T follicular helper cell (primary cell): ENCODE data around the gene UBE2D2.

ENCODE experiments used
- DNase-seq: peaks from one replicate; pipeline ENCODE4 v3.0.0-alpha.2; 2020; ENCODE audit warnings: low read depth

The UBE2D2 gene

DNA sequence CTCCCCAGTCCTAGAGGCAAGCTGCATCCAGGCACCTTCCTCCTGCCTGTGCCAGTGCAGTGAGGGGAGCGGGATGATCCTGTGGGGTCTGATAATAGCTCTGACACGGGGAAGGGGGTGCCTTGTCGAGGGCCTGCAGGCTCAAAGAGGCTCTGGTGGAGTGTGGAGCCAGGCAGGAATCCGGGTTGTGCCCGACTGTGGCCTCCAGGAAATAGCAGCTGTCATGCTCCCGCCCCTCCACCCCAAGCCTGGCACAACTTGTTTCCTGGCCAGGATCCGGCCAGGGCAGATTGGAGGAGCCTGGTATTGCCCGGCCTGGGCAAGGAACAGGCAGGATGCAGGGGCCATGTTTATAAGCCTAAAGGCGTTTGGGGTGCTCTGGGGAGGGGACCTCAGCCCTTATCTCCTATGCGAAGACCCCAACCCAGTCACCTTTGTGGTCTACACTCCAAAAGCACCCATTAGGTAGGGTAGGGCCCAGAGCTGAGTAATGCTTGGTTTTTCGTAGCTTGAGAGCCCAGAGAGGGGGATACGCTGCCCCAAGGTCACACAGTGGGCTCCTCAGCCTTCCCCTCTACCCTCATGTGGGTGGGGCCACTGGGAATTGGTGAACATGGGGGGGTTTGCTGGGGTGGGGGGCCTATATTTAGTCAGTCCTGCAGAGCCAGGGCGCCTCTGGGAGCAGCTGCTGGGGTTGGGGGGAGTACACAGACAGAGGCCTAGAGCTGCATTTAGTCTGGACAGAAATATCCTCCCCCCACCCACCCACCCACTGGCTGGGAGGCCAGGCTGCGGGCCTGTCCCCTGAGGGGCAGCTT lies 99.2 kb downstream of the UBE2D2 start:
- no peak for DNase-seq

DNA sequence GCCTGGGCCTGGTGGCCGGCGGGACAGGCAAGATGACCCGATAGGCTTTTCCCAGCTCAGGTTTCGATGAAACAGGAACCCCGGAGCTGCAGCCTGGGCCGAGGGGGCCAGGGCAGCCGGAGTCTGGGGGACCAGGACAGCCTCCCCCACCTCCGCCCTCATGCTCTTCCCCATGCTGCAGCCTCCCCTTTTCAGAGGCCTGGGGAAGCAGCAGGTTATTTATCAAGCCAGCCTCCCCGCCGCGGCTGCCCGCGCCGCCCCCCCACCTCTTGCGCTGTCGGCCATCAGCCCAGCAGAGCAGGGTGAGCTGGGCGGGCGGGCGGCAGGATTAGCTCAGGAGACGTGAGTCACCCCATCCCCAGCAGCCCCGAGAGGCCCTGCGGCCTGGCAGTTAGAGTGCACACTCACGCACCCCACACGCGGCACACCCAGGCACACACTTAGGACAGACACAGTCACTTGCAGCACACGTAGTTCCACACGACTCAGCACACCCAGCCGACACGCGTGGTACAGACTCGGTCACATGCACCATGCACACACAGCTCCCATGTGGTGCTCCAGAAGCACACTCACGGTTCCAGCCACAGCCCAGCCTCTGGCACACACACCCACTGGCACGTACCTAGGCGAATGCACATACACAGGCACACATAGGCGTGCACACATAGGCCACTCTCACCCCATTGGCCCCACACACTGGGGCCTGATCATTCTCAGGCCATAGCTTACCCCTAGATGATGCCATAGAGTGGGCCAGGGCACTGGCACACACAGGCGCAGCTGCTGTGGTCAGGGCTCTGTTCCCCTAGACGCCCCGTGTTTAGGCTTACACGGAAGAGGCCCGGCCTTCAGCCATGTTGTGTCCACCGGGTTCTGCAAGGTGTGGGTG lies 100.0 kb downstream of the UBE2D2 start:
- no peak for DNase-seq

GRCh38 chr5:139662617-139663016 lies 101.5 kb downstream of the UBE2D2 start:
- DNase-seq, result no peak

DNA sequence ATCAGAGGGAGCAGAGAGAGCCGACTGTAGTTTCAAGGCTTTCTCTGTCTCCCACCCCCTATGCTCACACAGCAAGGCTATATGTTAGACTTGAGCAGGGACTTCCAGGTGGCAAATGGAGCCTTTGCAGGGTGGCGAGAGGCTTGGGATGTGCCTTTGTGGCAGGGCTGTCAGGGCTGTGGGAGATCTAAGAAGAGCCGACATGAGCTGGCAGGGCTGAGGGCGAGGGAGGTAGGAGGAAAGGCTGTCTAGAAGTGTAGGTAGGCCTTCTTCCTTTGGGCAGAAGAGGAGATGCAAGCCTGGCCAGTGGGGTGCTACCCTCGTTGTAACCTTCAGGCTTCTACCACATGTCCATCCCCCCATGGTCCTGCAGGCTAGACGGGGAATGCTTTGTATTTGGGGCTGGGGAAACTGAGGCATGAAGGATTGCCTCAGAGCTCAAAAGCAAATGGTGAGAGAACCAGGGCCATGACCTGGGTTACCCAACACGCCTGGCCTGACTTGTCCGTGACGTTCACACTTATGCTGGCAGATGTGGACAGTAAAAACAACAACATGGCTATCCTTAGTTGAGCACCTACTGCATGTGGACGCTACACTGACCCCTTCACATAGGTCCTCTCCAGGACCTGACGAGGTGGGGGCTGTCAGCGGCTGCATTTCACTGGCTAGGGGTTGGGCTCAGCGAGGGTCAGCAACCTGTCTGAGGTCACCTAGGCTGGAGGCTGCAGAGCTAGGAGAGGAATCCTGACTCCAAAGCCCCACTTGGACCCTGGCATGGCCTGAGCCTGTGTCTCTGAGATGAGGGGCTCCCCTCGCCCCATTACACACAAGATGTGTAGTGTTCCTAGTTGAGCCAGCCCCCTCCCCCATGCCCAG lies 102.3 kb downstream of the UBE2D2 start:
- DNase-seq, result no peak

DNA sequence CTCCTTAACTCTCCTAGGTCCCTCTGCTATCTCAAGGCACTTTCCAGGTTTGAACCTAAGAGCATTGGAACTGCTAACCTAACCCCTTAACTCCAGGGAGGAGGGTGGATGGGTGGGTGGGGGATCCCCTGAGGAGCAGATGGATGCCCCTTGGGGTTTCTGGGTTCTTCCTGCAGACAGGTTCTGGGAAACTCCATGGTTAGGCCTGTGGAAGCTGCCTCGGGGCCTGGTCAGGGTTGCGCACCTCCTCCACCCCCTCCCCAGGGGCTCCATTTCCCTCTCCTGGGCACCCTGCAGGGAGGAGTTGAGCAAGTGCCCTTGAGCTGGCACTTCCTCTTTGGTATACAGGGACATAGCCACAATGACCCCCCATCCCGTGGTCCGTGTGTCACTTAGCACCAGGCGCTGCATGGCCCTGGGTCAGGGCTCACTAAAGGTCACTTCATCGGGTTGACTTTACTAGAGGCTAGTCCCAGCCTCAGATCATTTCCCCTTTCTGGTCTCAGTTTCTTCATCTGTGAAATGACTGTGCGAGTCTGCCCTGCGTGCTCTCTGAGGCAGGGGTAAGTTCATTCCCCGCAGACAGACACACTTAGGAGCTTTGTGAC lies 103.1 kb downstream of the UBE2D2 start:
- DNase-seq, result no peak

DNA sequence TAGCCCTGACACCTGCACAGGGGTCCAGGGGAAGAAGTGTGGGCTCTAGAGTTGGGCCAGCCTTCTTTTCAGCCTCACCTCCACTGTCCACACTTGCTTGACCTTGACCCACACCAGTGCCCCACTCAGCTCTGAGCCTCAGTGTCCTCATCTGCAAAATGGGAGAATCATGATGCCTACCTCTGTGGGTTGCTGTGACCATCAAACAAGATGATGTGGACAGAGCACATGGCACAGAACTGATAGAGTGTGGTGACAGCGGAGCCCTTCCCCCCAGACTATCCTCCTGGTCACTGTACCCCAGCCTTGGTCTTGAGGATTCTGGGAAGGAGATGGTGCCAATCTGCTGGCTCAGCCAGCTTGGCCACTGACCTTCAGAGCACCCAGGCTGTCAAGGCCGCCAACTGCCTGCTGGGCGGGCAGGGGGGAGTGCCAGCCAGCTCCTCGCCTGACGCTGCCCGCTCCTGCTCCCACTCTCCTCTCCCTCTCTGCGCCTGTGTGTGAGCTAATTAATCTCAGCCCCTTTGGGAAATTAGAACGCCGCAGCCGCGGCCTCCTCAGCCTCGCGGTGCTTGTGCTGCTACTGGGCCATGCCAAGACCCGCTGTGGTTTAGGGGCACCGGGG lies 103.7 kb downstream of the UBE2D2 start:
- no peak for DNase-seq

DNA sequence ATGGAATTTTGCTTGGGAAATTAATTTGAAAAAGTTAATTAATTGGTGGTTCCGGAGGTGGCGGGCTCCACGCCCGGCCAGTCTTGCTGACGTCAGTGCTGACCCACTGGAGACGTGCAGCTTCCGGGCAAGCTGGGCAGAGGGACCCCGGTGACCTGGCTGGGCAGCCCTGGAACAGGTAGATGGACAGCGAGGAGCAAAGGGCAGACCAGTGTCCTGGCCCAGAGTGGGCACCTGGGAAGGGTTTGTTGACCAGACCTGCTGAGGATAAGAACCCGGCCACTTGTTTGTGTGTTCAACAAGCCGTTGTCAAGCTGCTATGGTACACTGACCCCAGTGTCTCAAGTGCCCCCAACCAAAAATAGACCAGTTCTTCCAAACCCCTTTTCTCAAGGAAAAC lies 104.5 kb downstream of the UBE2D2 start:
- no peak for DNase-seq

GRCh38 chr5:139666551-139666950 lies 105.4 kb downstream of the UBE2D2 start:
- no peak for DNase-seq

DNA sequence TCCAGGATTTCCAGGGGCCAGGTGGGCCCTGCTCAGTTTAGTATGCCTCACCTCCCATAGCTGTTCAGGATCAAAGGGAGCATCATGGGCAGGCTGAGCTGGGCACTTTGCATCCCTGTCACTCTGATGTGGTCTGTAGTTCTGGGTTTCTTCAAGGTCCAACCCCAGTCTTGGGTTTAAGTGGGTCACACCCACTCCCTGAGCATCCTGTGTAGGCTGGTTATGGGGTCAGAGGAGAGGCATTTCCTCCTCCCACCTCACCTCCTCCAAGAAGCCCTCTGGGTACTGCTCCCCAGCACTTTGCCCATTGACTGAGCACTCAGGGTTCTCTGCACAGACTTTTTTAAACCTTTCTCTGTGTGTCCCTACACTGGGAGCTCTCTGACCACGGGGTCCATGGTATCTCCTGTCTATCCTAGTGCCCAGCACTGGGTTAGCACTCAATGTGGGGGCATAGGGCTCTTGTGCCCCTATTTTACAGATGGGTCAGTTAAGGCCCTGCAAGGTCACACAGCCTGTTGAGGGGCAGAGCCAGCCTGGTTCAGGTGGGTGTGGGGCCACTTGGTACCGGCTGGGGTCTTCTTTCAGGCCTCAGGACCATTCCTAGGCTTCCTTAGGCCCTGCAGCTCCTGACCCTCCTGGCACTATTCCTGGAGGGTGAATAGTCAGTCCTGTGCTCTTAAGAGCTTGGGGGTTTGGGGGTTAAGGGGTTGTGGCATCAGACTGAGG lies 106.0 kb downstream of the UBE2D2 start:
- DNase-seq, result no peak

GRCh38 chr5:139667730-139668063 lies 106.6 kb downstream of the UBE2D2 start:
- DNase-seq, result no peak

- DNase-seq, result no peak
Observed at GRCh38 chr5:139668064-139668880, 107.1 kb downstream of the UBE2D2 start.

GRCh38 chr5:139668924-139669661 lies 108.0 kb downstream of the UBE2D2 start:
- no peak for DNase-seq

GRCh38 chr5:139669662-139670368 lies 108.7 kb downstream of the UBE2D2 start:
- no peak for DNase-seq

- no peak for DNase-seq
Observed at GRCh38 chr5:139670369-139671095, 109.4 kb downstream of the UBE2D2 start.

- DNase-seq, result no peak
Observed at GRCh38 chr5:139671096-139671841, 110.1 kb downstream of the UBE2D2 start.

DNA sequence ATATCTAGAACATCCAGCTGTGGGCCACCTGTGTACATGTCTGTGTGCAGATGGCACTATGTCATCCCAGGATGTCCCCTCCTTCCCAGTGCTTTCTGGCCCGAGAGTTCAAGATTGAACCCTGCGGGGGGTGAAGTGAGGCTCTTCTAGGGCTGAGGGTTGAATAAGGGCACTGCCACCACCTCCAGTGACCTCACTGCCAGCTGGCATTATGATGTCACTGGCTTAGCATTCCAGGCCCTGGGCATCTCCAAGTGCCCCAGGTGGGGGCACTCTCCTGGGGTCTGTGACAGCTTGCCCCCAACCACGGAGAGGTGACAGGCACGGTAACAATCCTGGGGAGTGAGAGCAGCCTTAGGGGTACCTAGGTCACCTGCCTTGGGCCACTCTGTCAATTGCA lies 114.1 kb downstream of the UBE2D2 start:
- DNase-seq, result no peak

GRCh38 chr5:139675825-139676224 lies 114.7 kb downstream of the UBE2D2 start:
- no peak for DNase-seq
